NCI-H82 (cell line): Measurements from ENCODE around the gene CSPG4.
A peak's percentile ranks its signal among the peaks of the same experiment; 100 is the strongest.
"Not testable (repeated sequence)": the region's sequence is repeated elsewhere in the genome, so short reads cannot be mapped to it uniquely, and the experiment has no call there.

Source experiments
- DNase-seq: peaks from one replicate; lab custom pipeline; 2025; lab: John Stamatoyannopoulos, UW

The CSPG4 gene

GRCh38 chr15:75739791-75740190, 27.1 kb upstream of the CSPG4 start:
- DNase-seq: no peak

GRCh38 chr15:75738647-75739325, 26.1 kb upstream of the CSPG4 start:
- DNase-seq: peak; percentile 98

- DNase-seq: no peak
Observed at GRCh38 chr15:75738014-75738646, 25.5 kb upstream of the CSPG4 start.

- not testable (repeated sequence) for DNase-seq
Observed at GRCh38 chr15:75737116-75738013, 24.7 kb upstream of the CSPG4 start.

- DNase-seq: no peak
Observed at GRCh38 chr15:75736256-75736655, 23.6 kb upstream of the CSPG4 start.

GRCh38 chr15:75734861-75735760, 22.5 kb upstream of the CSPG4 start:
- DNase-seq: not testable (repeated sequence)

GRCh38 chr15:75733761-75734651, 21.4 kb upstream of the CSPG4 start:
- no peak for DNase-seq

- peak; percentile 82 for DNase-seq
Observed at GRCh38 chr15:75732809-75733451, 20.3 kb upstream of the CSPG4 start.

GRCh38 chr15:75732177-75732808, 19.6 kb upstream of the CSPG4 start:
- DNase-seq: no peak

- no peak for DNase-seq
Observed at GRCh38 chr15:75731248-75732151, 18.9 kb upstream of the CSPG4 start.

- not testable (repeated sequence) for DNase-seq
Observed at GRCh38 chr15:75730376-75731247, 18.0 kb upstream of the CSPG4 start.

- DNase-seq: no peak
Observed at GRCh38 chr15:75729326-75730069, 16.9 kb upstream of the CSPG4 start.

GRCh38 chr15:75727851-75728715, 15.4 kb upstream of the CSPG4 start:
- DNase-seq: peak; percentile 76

- DNase-seq: no peak
Observed at GRCh38 chr15:75727031-75727531, 14.4 kb upstream of the CSPG4 start.

- no peak for DNase-seq
Observed at GRCh38 chr15:75725719-75726607, 13.3 kb upstream of the CSPG4 start.
